Endodermal cell (in vitro differentiated cells): ENCODE data around the gene VPS13D. TPM values are rescaled to one million over a fixed set of nuclear protein-coding genes. Genes with fewer than 3 reads are reported as not detected.

ENCODE experiments used
- DNase-seq: peaks from one replicate; pipeline ENCODE4 v3.0.0-alpha.2; 2017
- H3K27ac ChIP-seq: 2 replicates; pipeline ENCODE4 v1.5.1; 2013; ENCODE audit warnings: mild to moderate bottlenecking, low read depth, low read length, moderate library complexity
- H3K27me3 ChIP-seq: 2 replicates; pipeline ENCODE4 v1.6.1; 2013; ENCODE audit warnings: mild to moderate bottlenecking, low read length, moderate library complexity; ENCODE audit not compliant: insufficient read depth, control insufficient read depth, poor library complexity, severe bottlenecking
- H3K36me3 ChIP-seq: 2 replicates; pipeline ENCODE4 v1.7.0; 2013; ENCODE audit warnings: mild to moderate bottlenecking, low read length, moderate library complexity; ENCODE audit not compliant: control insufficient read depth, insufficient read depth
- H3K4me1 ChIP-seq: one replicate; pipeline ENCODE4 v1.7.0; 2013; ENCODE audit warnings: low read length; ENCODE audit not compliant: control insufficient read depth, insufficient read depth
- H3K4me3 ChIP-seq: 2 replicates; pipeline ENCODE4 v1.5.1; 2013; ENCODE audit warnings: mild to moderate bottlenecking, low read length, moderate library complexity
- H3K9ac ChIP-seq: 2 replicates; pipeline ENCODE4 v1.6.1; 2013; ENCODE audit warnings: mild to moderate bottlenecking, low read length, moderate library complexity; ENCODE audit not compliant: poor library complexity, severe bottlenecking; ENCODE audit errors: extremely low read depth
- H3K9me3 ChIP-seq: 2 replicates; pipeline ENCODE4 v1.6.1; 2013; ENCODE audit warnings: mild to moderate bottlenecking, low read length, moderate library complexity; ENCODE audit not compliant: control insufficient read depth
- H3K27ac Mint-ChIP-seq: 2 replicates; pipeline ENCODE4 v1.8.0; 2020; ENCODE audit warnings: mixed read lengths
- H3K27me3 Mint-ChIP-seq: 2 replicates; pipeline ENCODE4 v1.8.0; 2021; ENCODE audit warnings: mild to moderate bottlenecking, mixed read lengths; ENCODE audit not compliant: insufficient read depth
- H3K36me3 Mint-ChIP-seq: 2 replicates; pipeline ENCODE4 v1.8.0; 2020; ENCODE audit warnings: low read depth, mixed read lengths
- H3K4me1 Mint-ChIP-seq: 2 replicates; pipeline ENCODE4 v1.8.0; 2020; ENCODE audit warnings: mixed read lengths
- H3K4me3 Mint-ChIP-seq: 2 replicates; pipeline ENCODE4 v1.8.0; 2020; ENCODE audit warnings: mild to moderate bottlenecking, moderate library complexity, mixed read lengths
- H3K9me3 Mint-ChIP-seq: 2 replicates; pipeline ENCODE4 v1.8.0; 2020; ENCODE audit warnings: mild to moderate bottlenecking, mixed read lengths
- CTCF ChIP-seq: fragments of 200-600 bp; sonication (generic); conservative IDR thresholded peaks from 2 replicates; pipeline ENCODE4 v1.5.0; 2021; ENCODE audit warnings: antibody characterized with exemption, mild to moderate bottlenecking
- WGBS, 2 experiments: methylation state at CpG; one replicate each; pipeline versions ENCODE4 v1.1.5 to v1.1.7; 2013; ENCODE audit warnings: missing lambda C conversion rate in 2 of 2, mixed read lengths in 1 of 2; ENCODE audit not compliant: insufficient coverage in 1 of 2, insufficient read length in 1 of 2; 5-methylcytosine and 5-hydroxymethylcytosine counted together
- total RNA-seq, 2 donors: library from RNA; stranded (reverse); fragmentation: NEBNext Ultra II Directional in 1 of 2; extraction: Animal tissue kit (Norgen Biotek cat#: 25700) in 1 of 2; gene quantifications; 2 replicates in 1 of 2; 3 replicates in 1 of 2; pipeline ENCODE4 v1.2.1, GENCODE V29; 2021

VPS13D gene
- total RNA-seq, 2 donors from 2014 or later, result 32.5 to 36.7 TPM

- WGBS, 2 experiments, result 100% methylated on average over 1 of the region's 1 CpG; no CpG with 5 or more reads in 1 of the 2 experiments
- H3K9me3 Mint-ChIP-seq, result no peaks in the 10 kb centered on the region
- H3K27ac ChIP-seq, result no peak overlapping the region
- TF ChIP-seq CTCF, result no peak
- no peaks in the 10 kb centered on the region for H3K27me3 ChIP-seq
- no peaks in the 10 kb centered on the region for H3K4me1 Mint-ChIP-seq
- peaks cover 63% of the 10 kb centered on the region for H3K36me3 Mint-ChIP-seq
- peaks cover 13% of the 10 kb centered on the region for H3K9me3 ChIP-seq
- H3K36me3 ChIP-seq, result peaks cover 69% of the 10 kb centered on the region
- H3K27me3 Mint-ChIP-seq, result no peaks in the 10 kb centered on the region
- H3K4me3 Mint-ChIP-seq, result no peak overlapping the region
- no peak overlapping the region for H3K27ac Mint-ChIP-seq
- H3K4me3 ChIP-seq, result no peak overlapping the region
- no peak overlapping the region for H3K9ac ChIP-seq
- no peaks in the 10 kb centered on the region for H3K4me1 ChIP-seq
- DNase-seq, result no peak
Measured at GRCh38 chr1:12269351-12269750, 39.5 kb downstream of the VPS13D start.

- no peaks in the 10 kb centered on the region for H3K4me1 ChIP-seq
- no peak for TF ChIP-seq CTCF
- no peaks in the 10 kb centered on the region for H3K9me3 ChIP-seq
- H3K4me3 ChIP-seq, result no peak overlapping the region
- H3K9me3 Mint-ChIP-seq, result no peaks in the 10 kb centered on the region
- H3K36me3 ChIP-seq, result peaks cover 63% of the 10 kb centered on the region
- WGBS, 2 experiments, result 85 to 93% methylated on average over 3 of the region's 4 CpGs
- H3K27ac Mint-ChIP-seq, result no peak overlapping the region
- H3K4me1 Mint-ChIP-seq, result no peaks in the 10 kb centered on the region
- H3K27me3 ChIP-seq, result no peaks in the 10 kb centered on the region
- H3K27me3 Mint-ChIP-seq, result no peaks in the 10 kb centered on the region
- H3K36me3 Mint-ChIP-seq, result peaks cover 59% of the 10 kb centered on the region
- DNase-seq, result no peak
- no peak overlapping the region for H3K27ac ChIP-seq
- no peak overlapping the region for H3K4me3 Mint-ChIP-seq
- no peak overlapping the region for H3K9ac ChIP-seq
Measured at GRCh38 chr1:12271033-12271432, 41.2 kb downstream of the VPS13D start.

GRCh38 chr1:12272770-12273169, 42.9 kb downstream of the VPS13D start:
- 92 to 100% methylated on average over 5 to 6 of the region's 6 CpGs for WGBS, 2 experiments
- Histone ChIP-seq H3K4me1 (no peaks in the 10 kb centered on the region), H3K9ac (no peak overlapping the region), H3K4me3 (no peak overlapping the region), H3K27me3 (no peaks in the 10 kb centered on the region), H3K27ac (no peak overlapping the region), H3K36me3 (peaks cover 70% of the 10 kb centered on the region), H3K9me3 (no peaks in the 10 kb centered on the region)
- H3K4me1 Mint-ChIP-seq, result peaks cover 1% of the 10 kb centered on the region
- no peak for DNase-seq
- TF ChIP-seq CTCF, result no peak
- no peak overlapping the region for H3K4me3 Mint-ChIP-seq
- no peak overlapping the region for H3K27ac Mint-ChIP-seq
- peaks cover 67% of the 10 kb centered on the region for H3K36me3 Mint-ChIP-seq
- H3K9me3 Mint-ChIP-seq, result no peaks in the 10 kb centered on the region
- no peaks in the 10 kb centered on the region for H3K27me3 Mint-ChIP-seq
